ENCODE results near the gene TNMD.

TNMD gene

GRCh38 chrX:100591256-100592051, 6.7 kb downstream of the TNMD start:
- H3K27ac ChIP-seq (ENCODE audit: low read length, poor library complexity, severe bottlenecking), result no peak overlapping the region
- H2BK120ac ChIP-seq (ENCODE audit: low read depth, low read length), result no peak overlapping the region
- no peak overlapping the region for H2AFZ ChIP-seq (ENCODE audit: low read depth, low read length)
- no peaks in the 10 kb centered on the region for H3K79me1 ChIP-seq (replicated peaks; ENCODE audit: low read length, poor library complexity, severe bottlenecking)
- 60% methylated on average over 3 of the region's 5 CpGs for WGBS
- H2BK5ac ChIP-seq (ENCODE audit: low read depth, low read length, poor library complexity, severe bottlenecking), result no peak overlapping the region
- H2BK12ac ChIP-seq (ENCODE audit: low read length in 2 of 2), result no peak overlapping the region
- H3K4me1 ChIP-seq (ENCODE audit: control insufficient read depth, insufficient read depth, low read depth, low read length), result no peaks in the 10 kb centered on the region
- no peaks in the 10 kb centered on the region for H3K36me3 ChIP-seq (ENCODE audit: control insufficient read depth in 1 of 2, insufficient read depth in 2 of 2, low read depth in 1 of 2, low read length in 2 of 2)
- H3K4ac ChIP-seq (ENCODE audit: low read depth in 1 of 2, low read length in 2 of 2), result no peak overlapping the region
- H3K18ac ChIP-seq (ENCODE audit: low read depth in 1 of 2, low read length in 2 of 2), result no peak overlapping the region
- no peak overlapping the region for H3K9ac ChIP-seq (ENCODE audit: low read length)
- H3K9me3 ChIP-seq (ENCODE audit: control insufficient read depth, low read length), result no peaks in the 10 kb centered on the region
- H2AK5ac ChIP-seq (ENCODE audit: low read length, severe bottlenecking), result no peak overlapping the region
- H3K4me2 ChIP-seq (ENCODE audit: low read length, poor library complexity, severe bottlenecking), result no peak overlapping the region
- no peak overlapping the region for H3K4me3 ChIP-seq (ENCODE audit: insufficient read depth in 1 of 2, low read depth in 1 of 2, low read length in 2 of 2)
- H3K23ac ChIP-seq (ENCODE audit: low read length in 2 of 2), result no peak overlapping the region
- no peak for DNase-seq
- H4K8ac ChIP-seq (ENCODE audit: low read length), result no peak overlapping the region
- no peak overlapping the region for H4K91ac ChIP-seq (ENCODE audit: low read length)
- no peak overlapping the region for H2BK15ac ChIP-seq (ENCODE audit: low read depth, poor library complexity, severe bottlenecking)
- no peak overlapping the region for H3K14ac ChIP-seq (ENCODE audit: low read length in 2 of 2)
- H3K27me3 ChIP-seq (ENCODE audit: control insufficient read depth in 1 of 2, insufficient read depth in 1 of 2, low read length in 2 of 2), result peaks cover 0 to 47% of the 10 kb centered on the region in 2 experiments

- WGBS, result 46% methylated on average over 2 of the region's 2 CpGs
- Histone ChIP-seq H3K9ac (ENCODE audit: low read length) (no peak overlapping the region), H4K8ac (ENCODE audit: low read length) (no peak overlapping the region)
Measured at GRCh38 chrX:100593126-100593525, 8.4 kb downstream of the TNMD start.

GRCh38 chrX:100593581-100593980, 8.8 kb downstream of the TNMD start:
- H3K4me2 ChIP-seq (ENCODE audit: low read length, poor library complexity, severe bottlenecking), result no peak overlapping the region
- H3K79me1 ChIP-seq (replicated peaks; ENCODE audit: low read length, poor library complexity, severe bottlenecking), result no peaks in the 10 kb centered on the region
- H2BK5ac ChIP-seq (ENCODE audit: low read depth, low read length, poor library complexity, severe bottlenecking), result no peak overlapping the region
- no peak overlapping the region for H2BK120ac ChIP-seq (ENCODE audit: low read depth, low read length)
- no peak overlapping the region for H2AFZ ChIP-seq (ENCODE audit: low read depth, low read length)
- no peak overlapping the region for H3K27ac ChIP-seq (ENCODE audit: low read length, poor library complexity, severe bottlenecking)
- no peak overlapping the region for H3K18ac ChIP-seq (ENCODE audit: low read depth in 1 of 2, low read length in 2 of 2)
- H3K14ac ChIP-seq (ENCODE audit: low read length in 2 of 2), result no peak overlapping the region
- H3K27me3 ChIP-seq (ENCODE audit: control insufficient read depth in 1 of 2, insufficient read depth in 1 of 2, low read length in 2 of 2), result peaks cover 0 to 42% of the 10 kb centered on the region in 2 experiments
- H2BK12ac ChIP-seq (ENCODE audit: low read length in 2 of 2), result no peak overlapping the region
- no peak overlapping the region for H3K23ac ChIP-seq (ENCODE audit: low read length in 2 of 2)
- H4K91ac ChIP-seq (ENCODE audit: low read length), result no peak overlapping the region
- no peaks in the 10 kb centered on the region for H3K4me1 ChIP-seq (ENCODE audit: control insufficient read depth, insufficient read depth, low read depth, low read length)
- H3K36me3 ChIP-seq (ENCODE audit: control insufficient read depth in 1 of 2, insufficient read depth in 2 of 2, low read depth in 1 of 2, low read length in 2 of 2), result no peaks in the 10 kb centered on the region
- 0% methylated on average over 1 of the region's 2 CpGs for WGBS
- no peak overlapping the region for H4K8ac ChIP-seq (ENCODE audit: low read length)
- H3K9ac ChIP-seq (ENCODE audit: low read length), result no peak overlapping the region
- no peak overlapping the region for H3K4me3 ChIP-seq (ENCODE audit: insufficient read depth in 1 of 2, low read depth in 1 of 2, low read length in 2 of 2)
- no peak for DNase-seq
- H2BK15ac ChIP-seq (ENCODE audit: low read depth, poor library complexity, severe bottlenecking), result no peak overlapping the region
- no peak overlapping the region for H2AK5ac ChIP-seq (ENCODE audit: low read length, severe bottlenecking)
- no peaks in the 10 kb centered on the region for H3K9me3 ChIP-seq (ENCODE audit: control insufficient read depth, low read length)
- no peak overlapping the region for H3K4ac ChIP-seq (ENCODE audit: low read depth in 1 of 2, low read length in 2 of 2)

More at GRCh38 chrX:100593126-100593525, 8.4 kb downstream of the TNMD start:
- Histone ChIP-seq H2BK12ac (ENCODE audit: low read length in 2 of 2) (no peak overlapping the region), H2BK120ac (ENCODE audit: low read depth, low read length) (no peak overlapping the region), H3K4ac (ENCODE audit: low read depth in 1 of 2, low read length in 2 of 2) (no peak overlapping the region), H2BK15ac (ENCODE audit: low read depth, poor library complexity, severe bottlenecking) (no peak overlapping the region), H3K4me3 (ENCODE audit: insufficient read depth in 1 of 2, low read depth in 1 of 2, low read length in 2 of 2) (no peak overlapping the region), H3K9me3 (ENCODE audit: control insufficient read depth, low read length) (no peaks in the 10 kb centered on the region), H3K14ac (ENCODE audit: low read length in 2 of 2) (no peak overlapping the region), H3K27me3 (ENCODE audit: control insufficient read depth in 1 of 2, insufficient read depth in 1 of 2, low read length in 2 of 2) (peaks cover 0 to 46% of the 10 kb centered on the region in 2 experiments), H3K4me1 (ENCODE audit: control insufficient read depth, insufficient read depth, low read depth, low read length) (no peaks in the 10 kb centered on the region), H3K23ac (ENCODE audit: low read length in 2 of 2) (no peak overlapping the region), H3K36me3 (ENCODE audit: control insufficient read depth in 1 of 2, insufficient read depth in 2 of 2, low read depth in 1 of 2, low read length in 2 of 2) (no peaks in the 10 kb centered on the region), H2AK5ac (ENCODE audit: low read length, severe bottlenecking) (no peak overlapping the region), H3K18ac (ENCODE audit: low read depth in 1 of 2, low read length in 2 of 2) (no peak overlapping the region), H3K27ac (ENCODE audit: low read length, poor library complexity, severe bottlenecking) (no peak overlapping the region), H4K91ac (ENCODE audit: low read length) (no peak overlapping the region), H2BK5ac (ENCODE audit: low read depth, low read length, poor library complexity, severe bottlenecking) (no peak overlapping the region), H3K4me2 (ENCODE audit: low read length, poor library complexity, severe bottlenecking) (no peak overlapping the region), H3K79me1 (replicated peaks; ENCODE audit: low read length, poor library complexity, severe bottlenecking) (no peaks in the 10 kb centered on the region), H2AFZ (ENCODE audit: low read depth, low read length) (no peak overlapping the region)
- no peak for DNase-seq

- Histone ChIP-seq H3K27ac (ENCODE audit: low read length, poor library complexity, severe bottlenecking) (no peak overlapping the region), H2AK5ac (ENCODE audit: low read length, severe bottlenecking) (no peak overlapping the region), H3K18ac (ENCODE audit: low read depth in 1 of 2, low read length in 2 of 2) (no peak overlapping the region), H2BK120ac (ENCODE audit: low read depth, low read length) (no peak overlapping the region), H3K4ac (ENCODE audit: low read depth in 1 of 2, low read length in 2 of 2) (no peak overlapping the region), H3K4me1 (ENCODE audit: control insufficient read depth, insufficient read depth, low read depth, low read length) (no peaks in the 10 kb centered on the region), H3K36me3 (ENCODE audit: control insufficient read depth in 1 of 2, insufficient read depth in 2 of 2, low read depth in 1 of 2, low read length in 2 of 2) (no peaks in the 10 kb centered on the region), H3K14ac (ENCODE audit: low read length in 2 of 2) (no peak overlapping the region), H2AFZ (ENCODE audit: low read depth, low read length) (no peak overlapping the region), H3K4me2 (ENCODE audit: low read length, poor library complexity, severe bottlenecking) (no peak overlapping the region), H2BK15ac (ENCODE audit: low read depth, poor library complexity, severe bottlenecking) (no peak overlapping the region), H3K27me3 (ENCODE audit: control insufficient read depth in 1 of 2, insufficient read depth in 1 of 2, low read length in 2 of 2) (peaks cover 0 to 32% of the 10 kb centered on the region in 2 experiments), H4K8ac (ENCODE audit: low read length) (no peak overlapping the region), H2BK12ac (ENCODE audit: low read length in 2 of 2) (no peak overlapping the region), H3K9ac (ENCODE audit: low read length) (no peak overlapping the region), H2BK5ac (ENCODE audit: low read depth, low read length, poor library complexity, severe bottlenecking) (no peak overlapping the region), H3K79me1 (replicated peaks; ENCODE audit: low read length, poor library complexity, severe bottlenecking) (no peaks in the 10 kb centered on the region), H4K91ac (ENCODE audit: low read length) (no peak overlapping the region), H3K23ac (ENCODE audit: low read length in 2 of 2) (no peak overlapping the region), H3K9me3 (ENCODE audit: control insufficient read depth, low read length) (no peaks in the 10 kb centered on the region), H3K4me3 (ENCODE audit: insufficient read depth in 1 of 2, low read depth in 1 of 2, low read length in 2 of 2) (no peak overlapping the region)
- DNase-seq, result no peak
- no CpG with 5 or more reads among the region's 2 CpGs for WGBS
Measured at GRCh38 chrX:100596601-100597000, 11.9 kb downstream of the TNMD start.
